ENCODE data around the gene INPP4B. TPM values are rescaled to one million over a fixed set of nuclear protein-coding genes. Genes with fewer than 3 reads are reported as not detected.

INPP4B gene
- total RNA-seq, 3 donors from 2014 or later = 15.8 to 113 (median 93.4) TPM

DNA sequence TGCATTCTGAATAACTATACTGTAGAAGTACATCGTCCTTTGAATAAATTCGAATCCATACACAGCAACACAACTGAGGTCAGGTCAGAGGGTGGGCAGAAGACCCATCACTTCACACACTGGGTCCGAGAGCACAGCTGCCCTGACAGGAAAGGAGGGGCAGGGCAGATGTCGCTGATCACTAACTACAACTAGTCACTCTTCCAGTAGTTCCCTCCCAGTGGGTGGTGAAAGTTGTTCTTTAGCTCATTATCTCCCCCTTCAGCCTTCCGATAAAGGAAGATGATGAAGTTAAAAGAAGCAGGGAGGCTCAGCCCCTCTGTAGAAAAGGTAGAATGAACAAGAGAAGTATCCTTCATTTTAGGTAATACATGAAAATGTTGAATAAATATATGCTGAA is 278.9 kb downstream of the INPP4B start:
- H3K27ac ChIP-seq = peak overlapping the region in 1 of 2 donors; percentile 64
- no peak for TF ChIP-seq POLR2AphosphoS5 (IDR thresholded peaks at IDR 0.05)
- DNase-seq (ENCODE audit: low spot score in 2 of 2) = no peak
- no peaks in the 10 kb centered on the region for H3K36me3 ChIP-seq
- intact Hi-C loops (cut with DNase I; ENCODE audit: low total_unique reads) = no loop called here
- H3K4me3 ChIP-seq = no peak overlapping the region
- no peaks in the 10 kb centered on the region for H3K9me3 ChIP-seq
- no peaks in the 10 kb centered on the region for H3K4me1 ChIP-seq
- H3K27me3 ChIP-seq = no peaks in the 10 kb centered on the region

DNA sequence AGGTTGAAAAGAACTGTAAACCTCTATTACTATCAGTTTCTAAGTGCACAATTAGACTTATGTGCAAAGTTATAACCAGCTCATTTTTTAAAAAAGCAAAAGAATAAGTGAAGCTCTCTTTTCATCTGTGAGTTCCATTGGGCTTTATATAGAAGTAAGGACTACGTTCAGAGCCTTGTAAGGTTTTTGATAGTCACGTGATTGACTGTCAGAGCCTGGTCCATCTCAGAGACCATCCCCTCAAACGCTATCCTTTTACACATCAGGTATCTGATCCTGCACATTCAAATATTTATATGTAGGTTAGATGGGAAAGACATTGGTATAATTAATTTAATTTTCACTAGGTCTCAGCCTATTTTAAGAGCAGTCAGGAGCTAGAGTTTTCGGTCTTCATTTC is 279.3 kb downstream of the INPP4B start:
- Histone ChIP-seq H3K4me3 (no peak overlapping the region), H3K4me1 (no peaks in the 10 kb centered on the region), H3K27ac (peak overlapping the region in 1 of 2 donors; percentile 64), H3K9me3 (no peaks in the 10 kb centered on the region), H3K27me3 (no peaks in the 10 kb centered on the region), H3K36me3 (no peaks in the 10 kb centered on the region)
- intact Hi-C loops (cut with DNase I; ENCODE audit: low total_unique reads) = no loop called here
- no peak for DNase-seq (ENCODE audit: low spot score in 2 of 2)
- TF ChIP-seq POLR2A (IDR thresholded peaks at IDR 0.05) (no peak), POLR2AphosphoS5 (IDR thresholded peaks at IDR 0.05) (no peak)
- TF ChIP-seq, protein P1, sequence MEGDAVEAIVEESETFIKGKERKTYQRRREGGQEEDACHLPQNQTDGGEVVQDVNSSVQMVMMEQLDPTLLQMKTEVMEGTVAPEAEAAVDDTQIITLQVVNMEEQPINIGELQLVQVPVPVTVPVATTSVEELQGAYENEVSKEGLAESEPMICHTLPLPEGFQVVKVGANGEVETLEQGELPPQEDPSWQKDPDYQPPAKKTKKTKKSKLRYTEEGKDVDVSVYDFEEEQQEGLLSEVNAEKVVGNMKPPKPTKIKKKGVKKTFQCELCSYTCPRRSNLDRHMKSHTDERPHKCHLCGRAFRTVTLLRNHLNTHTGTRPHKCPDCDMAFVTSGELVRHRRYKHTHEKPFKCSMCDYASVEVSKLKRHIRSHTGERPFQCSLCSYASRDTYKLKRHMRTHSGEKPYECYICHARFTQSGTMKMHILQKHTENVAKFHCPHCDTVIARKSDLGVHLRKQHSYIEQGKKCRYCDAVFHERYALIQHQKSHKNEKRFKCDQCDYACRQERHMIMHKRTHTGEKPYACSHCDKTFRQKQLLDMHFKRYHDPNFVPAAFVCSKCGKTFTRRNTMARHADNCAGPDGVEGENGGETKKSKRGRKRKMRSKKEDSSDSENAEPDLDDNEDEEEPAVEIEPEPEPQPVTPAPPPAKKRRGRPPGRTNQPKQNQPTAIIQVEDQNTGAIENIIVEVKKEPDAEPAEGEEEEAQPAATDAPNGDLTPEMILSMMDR (IDR thresholded peaks at IDR 0.05) = no peak

DNA sequence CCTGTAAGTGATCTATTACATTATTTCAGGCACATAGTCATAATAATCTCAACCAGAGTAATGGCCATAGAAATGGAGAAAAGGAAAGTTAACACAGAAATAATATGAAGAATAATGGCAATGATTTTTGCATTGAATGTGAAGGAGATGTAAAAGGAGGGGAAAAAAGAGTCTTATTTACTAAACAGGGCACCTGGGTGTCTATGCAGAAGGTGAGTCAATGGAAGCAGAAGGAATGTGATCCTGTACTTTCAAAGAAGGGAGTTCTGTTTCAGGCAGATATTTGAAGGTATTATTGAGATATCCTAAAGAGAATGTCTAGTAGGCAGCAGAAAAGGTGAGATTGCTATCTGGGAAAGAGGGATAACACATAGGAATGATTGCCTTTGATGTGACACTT is 279.9 kb downstream of the INPP4B start:
- TF ChIP-seq POLR2A (IDR thresholded peaks at IDR 0.05) (no peak), POLR2AphosphoS5 (IDR thresholded peaks at IDR 0.05) (no peak)
- TF ChIP-seq, protein P1 (IDR thresholded peaks at IDR 0.05) = no peak
- H3K4me3 ChIP-seq = peak overlapping the region in 2 of 3 donors; percentile 9 to 29
- no peaks in the 10 kb centered on the region for H3K27me3 ChIP-seq
- H3K9me3 ChIP-seq = no peaks in the 10 kb centered on the region
- H3K36me3 ChIP-seq = no peaks in the 10 kb centered on the region
- intact Hi-C loops (cut with DNase I; ENCODE audit: low total_unique reads) = no loop called here
- H3K4me1 ChIP-seq = no peaks in the 10 kb centered on the region
- H3K27ac ChIP-seq = peak overlapping the region in 1 of 2 donors; percentile 6
- no peak for DNase-seq (ENCODE audit: low spot score in 2 of 2)

DNA sequence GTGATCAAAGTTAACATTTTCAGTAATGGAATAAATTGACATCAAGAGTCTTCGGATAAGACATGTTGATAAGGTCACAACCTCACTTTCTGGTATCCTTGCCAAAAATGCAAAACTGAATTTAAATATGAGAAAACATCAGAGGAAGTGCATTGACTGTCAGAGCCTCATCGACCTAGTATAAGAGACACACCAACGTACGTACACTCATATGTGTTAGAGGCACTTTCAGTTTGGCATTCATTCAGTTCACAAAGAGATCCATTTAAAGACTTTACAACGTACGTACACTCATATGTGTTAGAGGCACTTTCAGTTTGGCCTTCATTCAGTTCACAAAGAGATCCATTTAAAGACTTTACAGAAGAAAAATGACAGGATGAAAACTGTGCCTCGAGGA is 280.3 kb downstream of the INPP4B start:
- no peaks in the 10 kb centered on the region for H3K36me3 ChIP-seq
- H3K4me1 ChIP-seq = no peaks in the 10 kb centered on the region
- H3K27ac ChIP-seq = peak overlapping the region in 1 of 2 donors; percentile 6
- no peaks in the 10 kb centered on the region for H3K9me3 ChIP-seq
- H3K4me3 ChIP-seq = peak overlapping the region in 2 of 3 donors; percentile 9 to 29
- DNase-seq (ENCODE audit: low spot score in 2 of 2) = no peak
- H3K27me3 ChIP-seq = no peaks in the 10 kb centered on the region
- TF ChIP-seq, protein P1 (IDR thresholded peaks at IDR 0.05) = no peak
- no peak for TF ChIP-seq POLR2A (IDR thresholded peaks at IDR 0.05)
- no peak for TF ChIP-seq POLR2AphosphoS5 (IDR thresholded peaks at IDR 0.05)
- intact Hi-C loops (cut with DNase I; ENCODE audit: low total_unique reads) = no loop called here

DNA sequence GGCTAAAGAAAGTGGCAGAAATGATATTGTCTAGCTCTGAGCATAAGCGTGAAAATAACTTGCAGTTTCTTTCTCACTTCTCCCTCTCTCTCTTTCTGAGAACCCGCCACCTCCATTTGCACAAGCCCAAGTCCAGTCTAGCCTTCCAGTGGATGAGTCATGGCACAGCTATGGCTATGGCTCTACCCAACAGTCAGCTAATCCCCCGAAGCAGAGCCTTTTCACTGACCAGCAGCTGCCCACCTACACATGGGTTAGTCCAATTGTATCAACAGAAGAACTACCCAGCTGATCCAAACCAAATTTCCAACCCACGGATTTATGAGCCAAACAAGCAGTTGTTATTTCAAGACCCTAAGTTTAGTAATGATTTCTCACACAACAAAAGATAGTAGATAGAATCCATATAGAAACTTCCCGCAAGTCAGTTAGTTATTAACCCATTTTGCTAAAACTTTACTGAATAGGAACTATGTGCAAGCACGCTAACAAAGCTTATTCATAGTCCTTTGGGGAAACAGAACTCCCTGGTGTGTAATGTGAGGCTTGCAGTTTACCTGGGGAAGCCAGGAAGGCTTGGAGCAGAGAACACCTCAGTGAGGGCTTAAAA is 282.3 kb downstream of the INPP4B start:
- TF ChIP-seq POLR2A (IDR thresholded peaks at IDR 0.05) = no peak
- TF ChIP-seq POLR2AphosphoS5 (IDR thresholded peaks at IDR 0.05) = no peak
- TF ChIP-seq, protein P1 (IDR thresholded peaks at IDR 0.05) = no peak
- no peak for DNase-seq (ENCODE audit: low spot score in 2 of 2)
- H3K4me1 ChIP-seq = no peaks in the 10 kb centered on the region
- H3K27ac ChIP-seq = no peak overlapping the region
- H3K4me3 ChIP-seq = no peak overlapping the region
- no peaks in the 10 kb centered on the region for H3K36me3 ChIP-seq
- intact Hi-C loops (cut with DNase I; ENCODE audit: low total_unique reads) = no loop called here
- no peaks in the 10 kb centered on the region for H3K27me3 ChIP-seq
- H3K9me3 ChIP-seq = no peaks in the 10 kb centered on the region

Data from breast epithelium (tissue), 4 donors.